Measurements from ENCODE around the gene SLC22A23.
A peak's percentile ranks its signal among the peaks of the same experiment; 100 is the strongest.

The SLC22A23 gene

GRCh38 chr6:3293271-3294155, 163.3 kb downstream of the SLC22A23 start:
- Mint-ChIP-seq H3K4me1 (no peaks in the 10 kb centered on the region), H3K4me3 (no peak overlapping the region), H3K27ac (no peak overlapping the region), H3K9me3 (no peaks in the 10 kb centered on the region), H3K36me3 (no peaks in the 10 kb centered on the region), H3K27me3 (no peaks in the 10 kb centered on the region)

- Mint-ChIP-seq H3K27me3 (no peaks in the 10 kb centered on the region), H3K9me3 (no peaks in the 10 kb centered on the region), H3K27ac (no peak overlapping the region), H3K36me3 (no peaks in the 10 kb centered on the region), H3K4me3 (no peak overlapping the region), H3K4me1 (no peaks in the 10 kb centered on the region)
Observed at GRCh38 chr6:3292431-3293197, 164.2 kb downstream of the SLC22A23 start.

DNA sequence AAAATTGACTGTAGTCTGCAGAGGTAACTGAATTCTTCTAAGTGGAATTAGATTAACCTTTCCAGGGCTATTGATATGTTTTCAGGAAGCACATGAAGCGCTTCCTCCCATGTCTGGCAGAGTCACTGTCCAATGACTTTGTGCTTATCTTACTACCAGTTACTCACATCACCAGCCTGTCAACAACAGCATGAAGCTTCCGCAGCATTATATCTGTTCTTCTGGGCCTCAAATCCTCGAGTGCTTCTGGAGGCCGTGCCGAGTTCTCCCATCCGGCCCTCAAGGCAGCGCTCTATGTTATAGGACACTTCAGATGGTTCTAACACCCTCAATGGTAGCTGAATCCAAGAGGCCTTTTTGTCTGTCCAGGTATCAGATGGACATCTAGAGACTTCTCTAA, 164.9 kb downstream of the SLC22A23 start:
- H3K4me3 Mint-ChIP-seq: no peak overlapping the region
- no peaks in the 10 kb centered on the region for H3K9me3 Mint-ChIP-seq
- no peaks in the 10 kb centered on the region for H3K27me3 Mint-ChIP-seq
- no peaks in the 10 kb centered on the region for H3K4me1 Mint-ChIP-seq
- peaks cover under 1% of the 10 kb centered on the region for H3K36me3 Mint-ChIP-seq
- H3K27ac Mint-ChIP-seq: no peak overlapping the region

- no peaks in the 10 kb centered on the region for H3K27me3 Mint-ChIP-seq
- H3K9me3 Mint-ChIP-seq: no peaks in the 10 kb centered on the region
- H3K27ac Mint-ChIP-seq: no peak overlapping the region
- H3K36me3 Mint-ChIP-seq: peaks cover 2% of the 10 kb centered on the region
- no peak overlapping the region for H3K4me3 Mint-ChIP-seq
- no peaks in the 10 kb centered on the region for H3K4me1 Mint-ChIP-seq
Observed at GRCh38 chr6:3291346-3291745, 165.5 kb downstream of the SLC22A23 start.

DNA sequence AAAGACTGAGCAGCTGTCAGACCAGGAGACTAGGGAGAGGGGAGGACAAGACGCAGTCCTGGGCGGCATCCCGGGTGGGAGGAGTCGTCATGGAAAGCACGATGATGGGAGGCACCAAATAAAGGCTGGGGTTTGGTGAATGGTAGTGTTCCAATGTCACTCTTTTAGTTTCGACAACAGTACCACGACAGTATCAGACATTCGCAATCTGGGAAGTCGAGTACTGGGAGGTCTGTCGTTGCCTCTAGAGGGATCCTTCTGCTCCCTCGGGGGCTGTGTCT, 166.0 kb downstream of the SLC22A23 start:
- no peaks in the 10 kb centered on the region for H3K27me3 Mint-ChIP-seq
- H3K4me3 Mint-ChIP-seq: no peak overlapping the region
- H3K9me3 Mint-ChIP-seq: no peaks in the 10 kb centered on the region
- no peaks in the 10 kb centered on the region for H3K4me1 Mint-ChIP-seq
- no peak overlapping the region for H3K27ac Mint-ChIP-seq
- peaks cover 2% of the 10 kb centered on the region for H3K36me3 Mint-ChIP-seq

DNA sequence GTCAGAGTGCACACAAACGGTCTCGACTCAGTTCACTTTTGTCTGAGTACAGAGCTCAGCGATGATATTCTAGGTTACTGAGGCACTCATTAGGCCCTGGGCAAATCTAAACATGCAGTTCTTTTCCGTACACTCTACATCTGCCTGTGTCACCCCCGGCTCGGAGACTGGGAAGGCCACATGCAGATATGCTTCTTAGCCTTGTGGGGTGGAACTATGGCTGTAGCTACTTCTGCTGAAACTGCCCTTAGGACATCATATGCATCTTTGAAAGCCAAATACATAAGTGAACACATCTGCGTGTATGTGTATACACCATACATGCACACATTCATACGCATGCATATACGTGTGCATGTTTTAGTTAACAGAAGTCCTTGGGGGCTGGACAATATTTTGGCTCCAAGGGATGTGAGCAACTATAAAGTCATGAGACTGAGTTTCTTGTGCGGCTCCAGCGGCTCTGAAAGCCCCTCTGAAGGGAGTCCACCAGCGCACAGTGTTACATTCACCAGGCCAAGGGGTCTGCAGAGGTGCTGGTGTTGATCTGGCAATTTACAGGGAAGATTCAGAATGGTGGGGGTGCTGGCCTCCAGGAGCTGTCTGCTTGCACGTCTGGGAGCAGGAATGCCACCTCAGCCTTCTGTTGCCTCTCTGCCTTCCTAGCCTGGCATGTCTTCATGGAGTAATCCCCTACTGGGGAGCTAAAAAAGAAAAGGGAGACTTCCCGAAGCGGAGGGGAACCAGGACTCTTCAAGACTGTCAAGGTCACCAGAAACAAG, 166.5 kb downstream of the SLC22A23 start:
- Mint-ChIP-seq H3K27ac (no peak overlapping the region), H3K4me3 (no peak overlapping the region), H3K36me3 (peaks cover 2% of the 10 kb centered on the region), H3K27me3 (no peaks in the 10 kb centered on the region), H3K4me1 (no peaks in the 10 kb centered on the region), H3K9me3 (no peaks in the 10 kb centered on the region)

DNA sequence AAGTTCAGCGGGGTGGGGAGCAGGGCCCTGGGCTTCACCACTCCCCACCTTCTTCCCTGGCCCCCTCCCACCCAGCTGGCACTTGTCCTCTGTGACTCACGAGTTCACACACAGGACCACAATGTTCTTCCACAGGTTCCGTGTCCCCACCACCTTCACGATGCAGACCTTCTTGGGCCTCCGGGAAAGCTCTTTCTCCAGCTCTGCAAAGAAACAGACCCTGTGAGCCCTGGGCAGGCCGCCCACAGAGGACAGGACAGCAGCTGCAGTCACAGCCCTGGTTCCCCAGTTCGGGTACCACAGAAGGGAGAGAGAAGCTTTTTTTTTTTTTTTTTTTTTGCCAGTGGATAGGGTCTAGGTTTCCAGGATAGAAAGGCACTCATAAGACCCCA, 167.2 kb downstream of the SLC22A23 start:
- peaks cover 2% of the 10 kb centered on the region for H3K36me3 Mint-ChIP-seq
- no peak overlapping the region for H3K4me3 Mint-ChIP-seq
- no peaks in the 10 kb centered on the region for H3K27me3 Mint-ChIP-seq
- H3K4me1 Mint-ChIP-seq: no peaks in the 10 kb centered on the region
- H3K9me3 Mint-ChIP-seq: no peaks in the 10 kb centered on the region
- H3K27ac Mint-ChIP-seq: no peak overlapping the region

GRCh38 chr6:3288711-3289663, 167.9 kb downstream of the SLC22A23 start:
- no peaks in the 10 kb centered on the region for H3K4me1 Mint-ChIP-seq
- no peaks in the 10 kb centered on the region for H3K9me3 Mint-ChIP-seq
- peaks cover 2% of the 10 kb centered on the region for H3K36me3 Mint-ChIP-seq
- no peak overlapping the region for H3K27ac Mint-ChIP-seq
- H3K27me3 Mint-ChIP-seq: no peaks in the 10 kb centered on the region
- no peak overlapping the region for H3K4me3 Mint-ChIP-seq

DNA sequence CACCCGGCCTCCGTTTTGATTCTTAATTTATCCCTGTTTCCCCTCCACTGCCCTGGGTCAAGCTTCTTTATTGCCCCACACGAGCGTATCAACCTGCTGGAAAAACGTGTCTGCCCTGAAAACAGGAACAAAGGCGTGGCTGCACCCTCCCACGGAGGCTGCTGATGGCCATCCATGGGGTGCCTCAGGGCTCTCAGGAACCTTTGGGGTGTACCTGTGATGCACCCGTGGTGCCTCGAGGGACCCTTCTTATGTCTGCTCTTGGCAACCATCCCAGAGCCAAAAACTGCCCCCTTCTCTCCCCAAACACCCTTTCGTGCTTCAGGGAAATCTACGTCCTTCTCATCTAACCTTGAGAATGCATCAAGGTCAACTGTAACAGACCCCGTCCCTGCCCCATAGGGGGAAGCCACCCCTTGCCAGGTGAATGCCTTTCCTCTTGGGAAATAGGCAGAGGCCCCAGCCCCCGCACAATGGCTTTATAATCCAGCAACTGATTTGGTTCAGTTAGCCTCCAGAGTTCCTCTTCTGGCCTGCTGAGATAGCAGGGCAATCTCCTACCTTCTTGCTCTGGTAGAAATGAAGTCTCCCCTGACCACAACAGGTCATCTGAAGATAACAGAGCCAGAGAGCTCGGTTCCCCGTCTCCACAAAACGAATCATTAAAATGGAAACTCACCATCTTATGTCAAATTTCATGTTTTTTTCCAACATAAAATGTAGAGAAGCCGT, 168.7 kb downstream of the SLC22A23 start:
- H3K36me3 Mint-ChIP-seq: peaks cover 2% of the 10 kb centered on the region
- H3K9me3 Mint-ChIP-seq: no peaks in the 10 kb centered on the region
- H3K4me1 Mint-ChIP-seq: no peaks in the 10 kb centered on the region
- H3K27ac Mint-ChIP-seq: peak overlapping the region; percentile 35
- no peaks in the 10 kb centered on the region for H3K27me3 Mint-ChIP-seq
- no peak overlapping the region for H3K4me3 Mint-ChIP-seq

GRCh38 chr6:3287308-3287707, 169.5 kb downstream of the SLC22A23 start:
- no peak overlapping the region for H3K27ac Mint-ChIP-seq

DNA sequence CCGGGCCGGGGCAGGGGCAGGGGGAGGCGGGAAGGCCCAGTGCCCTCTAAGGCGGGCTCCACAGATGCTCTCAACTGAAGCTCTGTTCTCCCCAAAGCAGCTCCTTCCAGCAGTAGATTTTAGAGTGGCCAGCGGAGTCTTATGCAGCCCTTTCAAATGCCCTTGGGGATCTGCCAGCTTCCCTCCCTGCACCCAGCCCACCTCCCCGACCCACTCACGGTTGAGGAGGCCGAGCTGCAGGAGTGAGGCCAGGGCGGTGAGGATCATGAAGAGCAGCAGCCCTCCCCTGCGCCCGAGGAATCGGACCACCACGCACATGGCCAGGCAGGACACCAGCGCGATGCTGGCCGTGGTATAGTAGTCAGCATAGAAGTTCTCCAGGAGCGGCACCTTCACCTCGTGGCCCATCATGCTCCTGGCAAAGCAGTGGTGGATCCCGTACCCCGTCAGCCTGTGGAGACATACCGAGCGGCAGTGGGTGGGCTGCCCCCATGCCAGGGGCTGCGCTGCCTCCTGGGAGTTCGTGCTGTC, 170.1 kb downstream of the SLC22A23 start:
- Mint-ChIP-seq H3K27ac (no peak overlapping the region), H3K4me3 (no peak overlapping the region), H3K27me3 (no peaks in the 10 kb centered on the region), H3K4me1 (no peaks in the 10 kb centered on the region), H3K9me3 (no peaks in the 10 kb centered on the region), H3K36me3 (peaks cover 2% of the 10 kb centered on the region)

More at GRCh38 chr6:3287308-3287707, 169.5 kb downstream of the SLC22A23 start:
- Mint-ChIP-seq H3K27me3 (no peaks in the 10 kb centered on the region), H3K9me3 (no peaks in the 10 kb centered on the region), H3K36me3 (peaks cover 2% of the 10 kb centered on the region), H3K4me1 (no peaks in the 10 kb centered on the region), H3K4me3 (no peak overlapping the region)

- Mint-ChIP-seq H3K36me3 (peaks cover 2% of the 10 kb centered on the region), H3K27ac (no peak overlapping the region), H3K27me3 (no peaks in the 10 kb centered on the region), H3K9me3 (no peaks in the 10 kb centered on the region), H3K4me3 (no peak overlapping the region), H3K4me1 (no peaks in the 10 kb centered on the region)
Observed at GRCh38 chr6:3285732-3286131, 171.1 kb downstream of the SLC22A23 start.

DNA sequence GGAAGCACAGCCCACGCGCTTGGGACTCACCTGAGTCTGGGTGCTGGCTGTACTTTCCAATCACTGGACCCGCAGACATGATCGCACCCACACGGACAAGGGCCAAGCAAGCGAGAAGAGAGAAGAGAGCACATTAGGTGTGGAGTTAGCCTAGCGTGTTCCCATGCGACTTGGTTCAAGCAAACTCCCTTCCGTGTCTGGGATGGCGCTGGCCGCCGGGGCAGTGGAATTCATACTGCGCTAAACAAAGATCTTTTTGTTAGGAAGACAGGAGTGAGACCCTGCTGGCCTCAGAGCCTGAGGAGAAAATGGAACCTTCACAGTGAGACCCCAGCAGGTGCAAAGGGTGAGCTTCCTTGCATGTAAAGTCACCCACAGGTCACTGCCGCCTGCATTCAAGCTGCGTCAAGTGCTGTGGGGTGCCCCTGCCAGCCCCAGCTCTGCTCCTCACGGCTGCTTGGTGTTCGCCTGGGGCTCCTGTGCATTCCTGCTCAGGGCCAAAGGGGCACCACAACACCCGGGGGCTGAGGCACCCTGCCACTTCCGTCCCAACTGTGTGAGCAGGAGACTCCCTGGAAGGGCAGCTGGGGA, 171.7 kb downstream of the SLC22A23 start:
- H3K9me3 Mint-ChIP-seq: no peaks in the 10 kb centered on the region
- no peak overlapping the region for H3K4me3 Mint-ChIP-seq
- H3K36me3 Mint-ChIP-seq: peaks cover 2% of the 10 kb centered on the region
- H3K4me1 Mint-ChIP-seq: no peaks in the 10 kb centered on the region
- H3K27ac Mint-ChIP-seq: no peak overlapping the region
- no peaks in the 10 kb centered on the region for H3K27me3 Mint-ChIP-seq

DNA sequence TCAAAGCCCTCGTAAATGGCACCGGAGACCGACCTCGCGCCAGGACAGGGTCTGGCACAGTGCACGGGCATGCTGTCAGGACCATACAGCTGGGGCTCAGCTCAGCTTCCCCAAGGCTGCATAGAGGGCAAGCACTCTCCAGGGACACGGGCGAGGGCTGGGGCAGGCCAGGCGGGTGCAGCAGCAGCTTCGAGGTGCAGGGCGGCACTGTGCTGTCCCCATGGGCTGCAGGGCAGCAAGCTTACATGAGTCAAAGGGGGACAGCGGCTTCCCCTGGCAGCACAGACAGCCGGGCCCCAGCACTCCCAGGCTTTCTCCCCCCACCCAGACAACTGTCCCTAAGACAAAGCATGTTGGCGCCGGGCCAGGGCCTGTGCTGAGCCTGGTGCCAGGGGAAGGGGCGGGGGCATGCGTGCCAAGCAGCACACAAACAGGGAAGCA, 172.4 kb downstream of the SLC22A23 start:
- peaks cover 2% of the 10 kb centered on the region for H3K36me3 Mint-ChIP-seq
- H3K4me1 Mint-ChIP-seq: peaks cover 4% of the 10 kb centered on the region
- H3K27ac Mint-ChIP-seq: no peak overlapping the region
- no peaks in the 10 kb centered on the region for H3K27me3 Mint-ChIP-seq
- no peak overlapping the region for H3K4me3 Mint-ChIP-seq
- no peaks in the 10 kb centered on the region for H3K9me3 Mint-ChIP-seq
